SK-N-SH treated with all-trans-retinoic acid at 6 μM for 48 hours (cell line): ENCODE measurements around the gene PTPRT.

ENCODE experiments used
- ATAC-seq: fragments of 200-7000 bp; cut with Tn5 transposase; 3 replicates; pipeline ENCODE4 v1.9.1; 2020; ENCODE audit warnings: mild to moderate bottlenecking, moderate library complexity
- ARNTL ChIP-seq: fragments of 450-650 bp; formaldehyde crosslinking; IDR thresholded peaks from 2 replicates; pipeline ENCODE4 v1.5.0; 2020; ENCODE audit warnings: low read depth, mild to moderate bottlenecking, moderate library complexity, borderline replicate concordance
- BACH2 ChIP-seq: fragments of 250-450 bp; sonication (Bioruptor Pico); IDR thresholded peaks from 2 replicates; pipeline ENCODE4 v1.9.0; 2021; ENCODE audit warnings: mild to moderate bottlenecking, borderline replicate concordance
- CSDC2 ChIP-seq: fragments of 250-450 bp; sonication (Bioruptor Pico); IDR thresholded peaks from 2 replicates; pipeline ENCODE4 v1.5.0; 2020; ENCODE audit warnings: mild to moderate bottlenecking, moderate library complexity
- CSRNP3 ChIP-seq: fragments of 250-450 bp; sonication (Bioruptor Pico); IDR thresholded peaks from 2 replicates; pipeline ENCODE4 v1.5.1; 2021; ENCODE audit warnings: mild to moderate bottlenecking, moderate library complexity
- ESRRG ChIP-seq: fragments of 250-450 bp; sonication (Bioruptor Pico); IDR thresholded peaks from 2 replicates; pipeline ENCODE4 v1.6.1; 2021; ENCODE audit warnings: mild to moderate bottlenecking
- GLIS3 ChIP-seq: fragments of 250-450 bp; sonication (Bioruptor Pico); IDR thresholded peaks from 2 replicates; pipeline ENCODE4 v1.5.0; 2020; ENCODE audit warnings: mild to moderate bottlenecking, moderate library complexity
- ISL1 ChIP-seq: fragments of 250-450 bp; sonication (Bioruptor Pico); IDR thresholded peaks from 2 replicates; pipeline ENCODE4 v2.1.2; 2022; ENCODE audit warnings: mild to moderate bottlenecking, moderate library complexity
- OSR1 ChIP-seq: fragments of 250-450 bp; sonication (Bioruptor Pico); IDR thresholded peaks from 2 replicates; pipeline ENCODE4 v1.8.0; 2022; ENCODE audit warnings: moderate library complexity, mild to moderate bottlenecking, inconsistent platforms
- PATZ1 ChIP-seq: fragments of 250-450 bp; sonication (Bioruptor Pico); IDR thresholded peaks from 2 replicates; pipeline ENCODE4 v1.8.0; 2020; ENCODE audit warnings: mild to moderate bottlenecking, moderate library complexity, borderline replicate concordance
- POU6F1 ChIP-seq: fragments of 250-450 bp; sonication (Bioruptor Pico); IDR thresholded peaks from 2 replicates; pipeline ENCODE4 v1.8.0; 2021; ENCODE audit warnings: low read depth, mild to moderate bottlenecking, moderate library complexity, borderline replicate concordance
- PPARA ChIP-seq: fragments of 250-450 bp; sonication (Bioruptor Pico); IDR thresholded peaks from 2 replicates; pipeline ENCODE4 v1.5.0; 2020; ENCODE audit warnings: mild to moderate bottlenecking, borderline replicate concordance
- RARB ChIP-seq: fragments of 250-450 bp; sonication (Bioruptor Pico); IDR thresholded peaks from 2 replicates; pipeline ENCODE4 v1.8.0; 2021; ENCODE audit warnings: mild to moderate bottlenecking, moderate library complexity
- SNAI2 ChIP-seq: fragments of 250-450 bp; sonication (Bioruptor Pico); IDR thresholded peaks from 2 replicates; pipeline ENCODE4 v1.5.0; 2020; ENCODE audit warnings: mild to moderate bottlenecking, moderate library complexity
- TCF4 ChIP-seq: fragments of 250-450 bp; sonication (Bioruptor Pico); IDR thresholded peaks from 2 replicates; pipeline ENCODE4 v1.8.0; 2021; ENCODE audit warnings: mild to moderate bottlenecking, moderate library complexity, borderline replicate concordance
- TSHZ2 ChIP-seq: fragments of 250-450 bp; sonication (Bioruptor Pico); IDR thresholded peaks from 2 replicates; pipeline ENCODE4 v1.5.0; 2020; ENCODE audit warnings: mild to moderate bottlenecking, moderate library complexity
- ZC3H10 ChIP-seq: fragments of 250-450 bp; sonication (Bioruptor Pico); IDR thresholded peaks from 2 replicates; pipeline ENCODE4 v1.5.1; 2021; ENCODE audit warnings: mild to moderate bottlenecking, moderate library complexity
- ZFP3 ChIP-seq: fragments of 250-450 bp; sonication (Bioruptor Pico); IDR thresholded peaks from 2 replicates; pipeline ENCODE4 v1.5.0; 2020; ENCODE audit warnings: mild to moderate bottlenecking, moderate library complexity
- ZFP30 ChIP-seq: fragments of 450-650 bp; formaldehyde crosslinking; IDR thresholded peaks from 2 replicates; pipeline ENCODE4 v1.5.0; 2022; ENCODE audit warnings: mild to moderate bottlenecking, moderate library complexity
- ZNF565 ChIP-seq: fragments of 450-650 bp; formaldehyde crosslinking; conservative IDR thresholded peaks from 2 replicates; pipeline ENCODE4 v1.5.0; 2020; ENCODE audit warnings: low read depth, mild to moderate bottlenecking, moderate library complexity
- ZNF70 ChIP-seq: fragments of 450-650 bp; formaldehyde crosslinking; IDR thresholded peaks from 2 replicates; pipeline ENCODE4 v1.5.0; 2020; ENCODE audit warnings: mild to moderate bottlenecking, moderate library complexity
- ZNF8 ChIP-seq: fragments of 450-650 bp; formaldehyde crosslinking; IDR thresholded peaks from 2 replicates; pipeline ENCODE4 v1.5.0; 2020; ENCODE audit warnings: mild to moderate bottlenecking, moderate library complexity

The PTPRT gene

GRCh38 chr20:42945234-42945994 lies 244.3 kb downstream of the PTPRT start:
- TF ChIP-seq RARB (CRISPR knock-in tag) (no peak), ISL1 (no peak), ZNF70 (no peak), PATZ1 (CRISPR knock-in tag) (no peak), PPARA (CRISPR knock-in tag) (no peak), ESRRG (CRISPR knock-in tag) (no peak), TCF4 (CRISPR knock-in tag) (no peak), BACH2 (CRISPR knock-in tag) (no peak)
- no peak for ATAC-seq

GRCh38 chr20:42941629-42942028 lies 248.1 kb downstream of the PTPRT start:
- TF ChIP-seq CSRNP3: no peak
- TF ChIP-seq RARB (CRISPR knock-in tag): no peak
- TF ChIP-seq ZFP3 (CRISPR knock-in tag): no peak
- no peak for TF ChIP-seq POU6F1
- no peak for TF ChIP-seq TCF4 (CRISPR knock-in tag)
- no peak for TF ChIP-seq SNAI2 (CRISPR knock-in tag)
- TF ChIP-seq OSR1 (CRISPR knock-in tag): no peak
- TF ChIP-seq CSDC2 (CRISPR knock-in tag): no peak
- TF ChIP-seq ISL1: no peak
- TF ChIP-seq GLIS3 (CRISPR knock-in tag): no peak
- TF ChIP-seq ZNF565 (CRISPR knock-in tag): no peak
- TF ChIP-seq ZC3H10 (CRISPR knock-in tag): no peak
- no peak for TF ChIP-seq PATZ1 (CRISPR knock-in tag)
- TF ChIP-seq TSHZ2 (CRISPR knock-in tag): no peak
- no peak for TF ChIP-seq PPARA (CRISPR knock-in tag)
- no peak for TF ChIP-seq ZNF8 (CRISPR knock-in tag)
- no peak for TF ChIP-seq ARNTL
- no peak for TF ChIP-seq BACH2 (CRISPR knock-in tag)
- TF ChIP-seq ZFP30 (CRISPR knock-in tag): no peak
- TF ChIP-seq, all 23 proteins: peak for 0
- ATAC-seq: no peak
